SK-N-DZ (cell line): Measurements from ENCODE around the gene FBXO22.
A peak's percentile ranks its signal among the peaks of the same experiment; 100 is the strongest.

Source experiments
- DNase-seq: peaks from one replicate; pipeline ENCODE4 v3.0.0-alpha.2; 2015; ENCODE audit warnings: low spot score

Gene FBXO22

DNA sequence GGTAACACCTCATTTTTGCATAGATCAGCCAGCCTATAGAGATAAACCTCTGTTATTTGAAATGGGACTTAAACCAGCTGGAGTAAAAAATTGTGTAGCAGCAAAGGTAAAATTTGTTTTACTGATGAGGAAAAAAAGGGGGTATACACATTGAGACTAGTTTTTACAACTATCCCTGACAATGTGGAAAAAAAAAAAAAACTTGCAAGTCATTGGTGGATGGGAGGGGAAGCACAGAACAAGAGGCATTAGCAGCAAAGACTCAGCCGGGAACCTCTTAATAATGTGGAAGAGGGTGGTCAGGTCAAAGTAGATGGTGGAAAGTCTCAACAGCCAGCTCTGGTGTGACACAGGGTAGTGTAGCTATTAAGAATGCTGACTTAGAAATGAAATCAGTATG is 14.5 kb downstream of the FBXO22 start:
- no peak for DNase-seq

GRCh38 chr15:75920079-75920478 is 16.4 kb downstream of the FBXO22 start:
- DNase-seq: no peak

DNA sequence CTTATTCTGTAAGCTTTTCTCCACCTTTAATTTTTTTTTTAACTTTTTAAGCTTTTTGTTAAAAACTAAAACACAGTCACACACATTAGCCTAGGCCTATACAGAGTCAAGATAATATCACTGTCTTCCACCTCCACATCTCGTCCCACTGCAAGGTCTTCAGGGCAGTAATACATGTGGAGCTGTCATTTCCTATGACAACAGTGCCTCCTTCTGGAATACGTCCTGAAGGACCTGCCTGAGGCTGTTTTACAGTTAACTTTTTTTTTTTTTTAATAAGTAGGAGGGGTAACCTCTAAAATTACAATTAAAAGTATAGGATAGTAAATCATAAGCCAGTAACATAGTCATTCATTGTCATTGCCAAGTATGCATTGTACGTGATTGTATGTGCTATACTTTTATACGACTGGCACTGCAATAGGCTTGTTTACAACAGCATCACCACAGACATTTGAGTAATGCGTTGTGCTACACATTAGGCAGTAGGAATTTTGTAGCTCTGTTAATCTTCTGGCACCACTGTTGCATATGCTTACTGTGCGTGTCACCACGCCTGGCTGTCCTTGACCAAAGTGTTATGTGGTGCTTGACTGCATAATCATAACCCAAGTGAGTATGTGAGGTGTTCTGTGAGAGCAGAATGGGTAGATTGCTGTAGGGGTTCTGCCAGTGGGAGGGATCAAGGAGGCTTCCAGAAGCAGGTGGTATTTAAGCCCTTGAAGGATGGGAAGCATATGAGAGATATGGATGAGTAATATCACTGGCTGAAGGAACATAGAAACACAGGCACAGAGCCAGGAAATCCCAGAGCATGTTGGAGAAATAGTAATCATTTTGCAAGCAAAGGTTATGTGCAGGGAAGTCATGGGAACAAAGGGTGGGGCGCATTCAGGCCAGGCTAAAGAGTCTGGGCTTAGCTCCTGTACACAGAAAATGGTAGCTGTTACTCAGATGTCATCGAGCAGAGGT is 18.3 kb downstream of the FBXO22 start:
- peak; percentile 63 for DNase-seq

- DNase-seq: no peak
These were observed 20.1 kb downstream of the FBXO22 start for GRCh38 chr15:75923756-75924155.

- no peak for DNase-seq
These were observed 20.9 kb downstream of the FBXO22 start for GRCh38 chr15:75924576-75924975.

DNA sequence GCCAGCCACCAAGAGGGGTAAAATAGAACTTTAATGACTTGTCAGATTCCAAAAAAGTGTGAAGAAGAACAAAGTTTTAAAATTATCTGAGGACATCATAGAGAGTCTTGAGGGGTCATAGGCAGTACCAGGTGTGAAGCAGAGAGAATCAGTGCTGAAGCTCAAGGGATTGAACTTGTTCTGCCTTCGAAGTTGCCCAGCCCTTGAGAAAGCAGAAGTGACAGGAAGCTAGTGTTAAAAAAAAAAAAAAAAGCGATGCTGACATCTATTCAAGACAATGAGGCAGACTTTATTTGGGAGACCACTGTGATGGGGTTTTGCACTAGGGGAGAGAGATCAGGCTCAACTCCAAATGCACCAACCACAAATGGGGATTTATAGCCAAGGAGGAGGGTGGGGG is 21.8 kb downstream of the FBXO22 start:
- DNase-seq: no peak

- no peak for DNase-seq
These were observed 23.3 kb downstream of the FBXO22 start for GRCh38 chr15:75926931-75927330.

DNA sequence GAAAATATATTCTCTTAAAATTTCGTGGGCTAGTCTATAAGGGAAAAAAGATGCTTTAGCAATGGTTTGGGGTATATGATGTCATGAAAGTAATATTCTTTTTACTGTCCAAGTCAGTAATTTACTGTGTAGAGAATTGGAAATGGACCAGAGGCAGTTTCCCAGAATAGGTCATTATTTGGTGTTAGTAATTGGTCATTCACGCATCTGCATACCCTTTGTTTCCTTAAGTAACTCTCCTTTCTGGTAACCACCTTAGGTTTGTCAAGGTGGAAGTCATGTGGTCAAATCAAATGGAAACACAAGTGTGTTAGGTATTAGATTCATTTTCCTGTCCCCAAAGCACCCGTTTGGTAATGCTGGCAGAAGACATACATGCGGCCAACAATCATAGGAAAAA is 23.9 kb downstream of the FBXO22 start:
- DNase-seq: no peak

GRCh38 chr15:75928680-75929608 is 25.3 kb downstream of the FBXO22 start:
- DNase-seq: no peak

DNA sequence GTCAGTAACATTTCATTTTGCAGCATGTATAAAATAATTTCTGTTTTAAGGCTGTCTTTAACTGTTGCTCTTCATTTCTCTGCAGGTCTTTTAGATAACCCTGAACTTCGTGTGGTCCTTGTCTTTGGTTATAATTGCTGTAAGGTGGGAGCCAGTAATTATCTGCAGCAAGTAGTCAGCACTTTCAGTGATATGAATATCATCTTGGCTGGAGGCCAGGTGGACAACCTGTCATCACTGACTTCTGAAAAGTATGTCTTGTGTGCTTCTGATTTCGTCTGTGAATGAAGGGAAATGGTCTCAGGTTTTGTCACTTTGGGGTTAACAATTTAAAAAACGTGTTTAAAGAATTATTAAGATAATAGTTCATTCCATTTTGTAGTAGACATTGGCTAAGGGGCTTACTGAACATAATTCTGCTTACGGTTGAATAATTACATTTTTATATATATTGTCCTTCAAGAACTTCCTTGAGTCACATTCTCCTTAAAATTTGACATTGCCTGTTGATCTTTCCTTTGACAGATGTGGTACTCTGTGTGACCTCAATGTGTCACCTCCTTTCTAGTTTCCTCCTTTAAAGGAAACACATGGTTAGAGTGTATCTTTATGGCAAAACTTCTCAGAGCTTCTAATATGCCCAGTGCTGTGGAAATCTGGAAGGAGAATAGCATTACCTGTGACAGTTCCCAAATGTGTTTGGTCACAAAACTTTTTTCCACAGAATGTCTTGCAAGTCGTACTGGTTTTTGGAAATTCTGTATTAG is 26.3 kb downstream of the FBXO22 start:
- no peak for DNase-seq

DNA sequence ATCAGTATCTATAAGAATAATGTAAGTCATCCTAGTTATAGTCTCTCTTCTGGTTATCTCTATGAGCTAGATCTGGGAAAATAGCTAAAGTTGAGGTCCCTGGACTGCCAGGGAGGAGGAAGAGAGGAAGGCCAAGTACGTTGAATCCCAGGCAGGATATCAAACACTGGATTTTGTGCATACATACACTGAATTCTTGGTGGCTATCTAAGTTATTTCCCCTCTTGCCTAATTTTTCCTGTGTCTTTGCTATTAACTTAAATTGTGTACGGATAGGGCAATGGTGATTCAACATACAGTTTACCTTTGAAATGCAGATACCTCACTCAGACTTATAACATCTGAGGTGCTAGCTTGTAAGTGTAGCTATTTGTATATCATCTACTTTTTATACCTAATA is 27.2 kb downstream of the FBXO22 start:
- no peak for DNase-seq

GRCh38 chr15:75942464-75942863 is 38.8 kb downstream of the FBXO22 start:
- no peak for DNase-seq

- no peak for DNase-seq
These were observed 39.6 kb downstream of the FBXO22 start for GRCh38 chr15:75943246-75943645.

DNA sequence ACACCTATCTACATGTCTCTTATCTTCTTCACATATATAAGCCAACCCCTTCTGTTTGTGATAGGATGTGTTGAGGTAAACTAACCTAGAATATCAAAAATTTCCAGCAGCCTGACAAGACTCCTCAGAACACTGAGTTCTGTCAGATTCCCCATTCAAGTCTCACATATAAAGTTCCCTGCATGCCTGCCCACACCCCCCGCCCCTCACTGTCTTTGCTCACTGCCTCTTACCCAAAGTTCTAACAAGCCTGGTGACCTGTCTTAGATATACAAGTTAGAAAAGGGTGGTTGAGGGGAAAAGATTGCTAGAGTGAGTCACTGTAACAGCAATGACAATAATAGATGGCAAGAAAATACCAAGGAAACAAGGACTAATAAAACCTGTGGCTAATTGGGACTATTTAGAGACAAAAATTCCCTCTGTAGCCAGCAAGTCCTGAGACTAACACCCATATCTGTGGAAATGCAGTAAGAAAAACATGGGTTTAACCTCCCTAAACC is 40.1 kb downstream of the FBXO22 start:
- no peak for DNase-seq

- DNase-seq: no peak
These were observed 42.3 kb downstream of the FBXO22 start for GRCh38 chr15:75945953-75946352.

GRCh38 chr15:75947092-75947491 is 43.4 kb downstream of the FBXO22 start:
- no peak for DNase-seq

DNA sequence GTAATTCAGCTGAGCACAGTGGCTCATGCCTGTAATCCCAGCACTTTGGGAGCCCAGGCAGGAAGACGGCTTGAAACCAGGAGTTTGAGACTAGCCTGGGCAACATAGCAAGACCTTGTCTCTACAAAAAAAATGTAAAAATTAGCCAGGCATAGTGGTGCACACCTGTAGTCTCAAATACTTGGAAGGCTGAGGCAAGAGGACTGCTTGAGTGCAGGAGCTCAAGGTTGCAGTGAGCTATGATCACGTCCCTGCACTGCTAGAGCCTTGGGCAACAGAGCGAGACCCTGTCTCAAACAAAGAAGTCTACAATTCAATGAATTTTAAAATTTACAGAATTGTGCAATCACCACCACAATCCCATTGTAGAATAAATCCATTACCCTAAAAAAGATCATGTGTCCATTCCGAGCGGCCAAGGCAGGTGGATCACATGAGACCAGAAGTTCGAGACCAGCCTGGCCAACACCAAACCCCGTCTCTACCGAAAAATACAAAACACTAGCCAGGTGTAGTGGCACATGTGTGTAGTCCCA is 45.2 kb downstream of the FBXO22 start:
- DNase-seq: no peak

DNA sequence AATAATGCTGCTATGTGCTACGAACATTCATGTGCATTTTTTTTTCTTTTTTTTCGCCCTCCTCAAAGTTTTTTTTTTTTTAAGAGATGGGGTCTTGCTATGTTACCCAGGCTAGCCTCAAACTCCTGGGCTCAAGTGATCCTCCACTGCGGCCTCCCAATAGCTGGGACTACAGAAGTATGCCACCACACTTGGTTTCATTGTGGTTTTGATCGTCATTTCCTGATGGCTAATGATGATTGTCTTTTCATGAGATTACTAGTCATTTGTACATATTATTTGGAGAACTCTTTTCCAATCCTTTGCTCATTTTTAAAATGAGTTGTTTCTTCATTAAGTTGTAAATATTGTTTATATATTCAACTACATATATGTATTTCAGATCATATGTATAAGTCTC is 48.8 kb downstream of the FBXO22 start:
- no peak for DNase-seq

GRCh38 chr15:75955720-75956119 is 52.0 kb downstream of the FBXO22 start:
- DNase-seq: no peak

DNA sequence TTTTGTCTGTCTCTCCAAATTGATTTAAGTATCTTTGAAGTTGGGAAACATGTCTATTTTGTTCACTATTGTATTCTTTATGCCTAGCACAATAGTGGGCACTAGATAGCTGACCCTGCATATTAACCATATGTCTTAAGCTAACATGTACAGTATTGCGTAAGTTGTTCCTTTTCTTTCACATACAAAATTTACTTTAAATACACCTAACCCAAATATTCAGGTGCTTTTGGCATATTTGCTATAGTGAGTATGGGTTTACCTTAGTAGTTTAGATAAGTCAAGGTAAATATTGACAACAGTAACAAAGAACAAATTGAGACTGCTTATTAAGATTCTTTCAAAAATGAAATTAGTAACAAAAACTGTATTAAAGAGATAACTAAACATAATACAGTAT is 57.7 kb downstream of the FBXO22 start:
- no peak for DNase-seq

- no peak for DNase-seq
These were observed 62.4 kb downstream of the FBXO22 start for GRCh38 chr15:75966073-75966472.
